Activated naive CD4-positive, alpha-beta T cell treated with anti-CD3 and anti-CD28 coated beads, Interleukin-2, amount 50 U/mL, for 16 hours (primary cell): ENCODE measurements around the gene BAHCC1.

Experiments used
- DNase-seq: peaks from one replicate; pipeline ENCODE4 v3.0.0-alpha.2; 2020

The BAHCC1 gene

DNA sequence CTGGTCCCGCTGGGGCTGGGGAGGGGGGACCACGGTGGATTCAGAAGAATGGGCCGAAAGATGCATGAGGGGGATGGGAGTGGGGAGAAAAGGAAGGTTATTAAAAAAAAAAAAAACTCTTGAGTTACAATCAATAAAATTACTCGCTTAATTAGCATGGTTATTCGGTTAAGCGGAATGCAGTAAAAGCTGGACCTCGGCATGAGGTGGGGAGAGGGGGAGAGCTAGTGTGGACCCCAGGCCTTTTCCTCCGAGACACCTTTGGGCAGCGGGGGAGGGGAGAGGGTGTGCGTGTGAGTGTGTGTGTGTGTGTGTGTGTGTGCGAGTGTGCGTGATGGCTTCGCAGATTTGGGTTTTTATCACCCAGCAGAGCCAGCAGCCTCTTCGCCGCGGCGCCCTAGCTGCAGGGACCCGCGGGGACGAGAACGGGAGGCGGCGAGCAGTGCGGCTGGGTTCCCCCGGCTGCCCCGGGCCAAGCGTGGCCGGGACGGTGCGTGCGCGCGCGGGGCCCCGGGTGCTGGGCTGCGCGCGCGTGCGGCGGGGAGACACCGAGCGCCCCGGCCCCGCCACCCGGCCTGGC, 3.7 kb downstream of the BAHCC1 start:
- DNase-seq, result no peak

DNA sequence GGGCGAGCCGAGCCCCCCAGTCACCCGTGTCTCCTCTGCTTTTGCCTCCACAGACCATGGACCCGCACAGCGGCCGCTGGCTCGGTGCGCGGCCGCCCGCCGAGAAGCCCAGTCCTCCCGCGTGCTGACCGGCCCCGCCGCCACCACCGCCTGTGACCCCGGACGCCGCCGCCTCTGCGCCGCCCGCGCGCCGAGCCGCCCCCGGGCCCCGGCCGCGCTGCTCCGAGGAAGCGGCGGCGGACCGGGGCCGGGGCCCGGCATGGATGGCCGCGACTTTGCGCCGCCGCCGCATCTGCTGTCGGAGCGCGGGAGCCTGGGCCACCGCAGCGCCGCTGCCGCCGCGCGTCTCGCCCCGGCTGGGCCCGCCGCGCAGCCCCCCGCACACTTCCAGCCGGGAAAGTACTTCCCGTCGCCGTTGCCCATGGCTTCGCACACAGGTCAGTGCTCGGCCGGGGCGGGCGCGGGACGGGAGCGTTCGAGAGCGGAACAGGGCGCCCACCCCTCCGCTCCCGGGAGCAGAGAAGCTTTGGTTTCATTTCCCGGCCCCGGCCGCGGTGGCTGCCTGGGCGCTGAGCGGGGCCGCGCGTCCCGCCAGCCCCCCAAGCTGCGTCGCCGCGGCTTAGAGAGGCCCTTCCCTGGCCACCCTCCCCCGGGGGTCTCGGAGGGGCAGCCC, 4.4 kb downstream of the BAHCC1 start:
- no peak for DNase-seq

DNA sequence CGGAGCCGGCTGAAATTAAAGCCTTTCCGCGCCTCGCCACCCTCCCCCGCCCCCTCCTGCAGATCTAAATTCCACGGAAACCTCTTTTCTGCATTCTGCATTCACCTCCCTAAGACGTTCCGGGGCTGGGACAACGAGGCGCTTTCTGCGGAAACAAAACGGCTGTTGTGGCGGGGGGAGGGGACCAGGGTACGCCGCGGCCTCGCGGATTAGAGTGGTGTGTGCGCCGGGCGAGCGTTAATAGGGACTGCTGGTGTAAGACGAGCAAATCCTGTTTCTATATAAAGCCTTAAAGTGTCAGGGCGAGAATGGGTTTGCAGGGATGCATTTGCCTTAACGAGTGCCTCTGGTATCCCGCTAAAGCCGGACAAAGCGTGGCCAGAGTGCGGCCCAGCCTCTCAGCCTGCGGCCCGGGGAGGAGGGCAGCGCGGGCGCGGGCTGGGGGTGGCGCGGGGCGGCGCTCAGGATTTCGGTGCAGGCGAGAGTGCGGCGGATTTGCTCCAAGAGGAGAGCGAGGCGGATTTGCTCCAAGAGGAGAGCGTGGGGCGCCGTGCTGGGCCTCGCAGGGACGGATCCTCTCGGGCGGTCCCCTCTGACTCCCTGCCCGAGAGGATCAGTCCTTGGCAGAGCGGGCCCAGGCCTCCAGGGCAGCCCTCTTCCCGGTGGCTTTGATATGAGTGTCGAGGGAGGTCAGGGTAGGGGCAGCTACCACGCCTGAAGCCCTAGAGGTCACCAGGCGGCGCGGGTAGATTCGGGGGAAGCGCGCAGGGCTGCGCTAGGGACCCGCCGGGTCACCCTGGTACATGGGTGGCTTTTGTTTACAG, 5.1 kb downstream of the BAHCC1 start:
- no peak for DNase-seq

DNA sequence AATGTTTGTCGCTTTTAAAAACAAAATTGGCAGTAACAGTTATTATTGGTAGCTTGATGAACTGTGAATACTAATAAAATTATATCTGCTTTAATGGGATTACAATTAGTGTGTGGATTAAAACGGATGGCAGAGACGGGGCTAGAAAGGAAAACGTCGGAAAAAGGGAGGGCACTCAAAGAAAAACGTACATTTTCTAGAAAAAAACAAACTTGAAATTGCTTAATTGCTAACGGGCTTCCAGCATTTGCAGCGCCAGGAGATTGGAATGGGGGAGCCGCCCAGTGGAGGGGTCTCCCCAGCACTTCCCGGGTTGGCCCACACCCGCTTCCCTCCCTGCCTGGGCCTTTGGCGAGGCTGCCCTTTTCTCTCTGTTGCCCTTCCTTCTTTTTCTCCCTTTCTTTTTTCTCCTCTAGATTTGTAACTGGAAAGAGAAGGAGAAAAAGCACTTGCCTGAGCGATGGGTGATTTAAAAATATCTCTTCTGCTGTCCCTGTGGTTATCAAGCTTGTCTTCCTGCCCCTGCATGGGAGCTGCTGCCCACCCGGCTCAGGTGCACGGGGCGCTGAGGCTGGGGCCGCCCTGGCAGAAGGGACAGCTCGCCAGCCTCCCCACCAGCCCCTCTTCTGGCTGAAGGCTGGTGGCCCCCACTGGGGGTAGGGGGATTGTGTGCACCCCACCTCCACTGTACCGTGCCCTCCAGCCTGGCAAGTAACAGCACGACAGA, 5.9 kb downstream of the BAHCC1 start:
- DNase-seq, result no peak

DNA sequence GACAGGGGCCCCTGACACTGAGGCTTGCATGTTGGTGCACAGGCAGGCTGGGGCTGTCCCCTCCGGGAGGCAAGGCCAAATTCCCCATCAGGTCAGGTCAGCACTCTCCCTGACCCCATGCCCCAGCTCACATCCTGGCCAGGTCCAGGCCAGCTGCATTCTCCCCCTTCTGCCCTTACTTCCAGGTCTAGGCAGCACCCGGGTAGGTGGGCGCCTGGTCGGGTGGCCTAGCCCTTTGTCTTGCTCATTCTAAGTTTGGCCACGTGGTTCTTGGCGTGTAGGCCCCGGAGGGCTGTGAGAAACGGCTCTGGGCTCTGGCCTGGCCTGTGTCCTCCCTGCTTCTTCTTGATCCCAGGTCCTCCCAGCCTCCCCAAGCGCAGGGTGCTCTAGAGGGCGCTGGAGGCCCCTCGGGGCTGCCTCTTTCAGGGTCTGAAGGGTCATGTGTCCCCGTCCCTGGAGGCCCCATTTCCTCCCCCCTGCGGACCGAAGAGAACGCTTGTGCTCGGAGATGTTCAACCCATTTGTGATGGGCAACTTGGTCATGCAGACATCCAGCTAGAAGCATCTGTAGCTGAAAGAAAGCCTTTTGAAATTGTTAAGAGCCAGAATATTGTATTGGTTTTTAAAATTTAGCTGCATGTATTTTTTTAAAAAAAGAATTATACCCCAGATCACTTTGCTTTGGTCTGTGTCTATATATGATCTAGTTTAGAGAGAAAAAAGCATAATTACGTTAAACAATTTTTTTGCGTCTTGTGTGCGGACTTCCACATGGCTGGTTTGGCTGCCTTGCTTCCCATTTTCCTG, 6.7 kb downstream of the BAHCC1 start:
- no peak for DNase-seq

DNA sequence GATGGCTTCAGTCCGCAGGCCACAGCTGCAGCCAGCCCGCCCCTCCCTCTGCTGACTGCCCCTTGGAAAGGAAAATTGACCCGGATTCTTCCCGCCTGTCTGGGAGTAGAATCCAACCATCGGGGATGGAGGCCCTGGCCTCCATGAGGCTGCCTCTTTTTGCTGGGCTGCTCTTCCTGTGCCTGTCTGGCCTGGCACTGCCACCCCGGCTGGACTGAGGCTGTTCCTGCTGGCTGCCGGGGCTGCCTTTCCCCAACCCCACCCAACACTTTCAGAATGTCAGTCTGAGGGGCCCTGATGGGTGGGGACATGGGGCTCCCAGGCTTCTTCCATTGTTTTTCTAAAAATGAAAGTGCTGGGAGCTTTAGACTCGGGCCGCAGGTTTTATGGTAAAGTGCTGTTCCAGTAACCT, 7.3 kb downstream of the BAHCC1 start:
- no peak for DNase-seq

DNA sequence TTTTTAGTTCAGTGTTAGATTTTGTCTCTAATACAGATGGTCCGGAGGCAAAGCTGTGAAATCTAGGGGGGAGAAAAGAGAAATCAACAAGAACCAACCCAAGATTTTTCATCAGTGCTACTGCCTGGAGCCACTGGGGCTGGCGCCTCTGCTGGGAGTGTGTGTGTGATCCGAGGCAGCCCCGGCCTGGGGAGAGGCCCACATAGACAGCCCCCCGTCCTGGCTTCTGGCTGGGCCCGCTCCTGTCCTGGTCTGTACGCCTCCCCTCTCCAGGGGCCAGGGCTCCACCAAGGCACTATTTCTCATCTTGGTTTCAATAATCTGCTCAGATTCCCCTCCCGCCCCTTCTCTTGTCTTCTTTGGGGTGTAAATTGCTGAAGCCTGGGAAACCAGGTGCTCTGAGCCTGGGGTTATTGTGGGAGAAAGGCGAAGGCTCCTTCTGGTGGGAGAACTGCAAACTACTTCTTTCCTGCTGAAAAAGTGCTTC, 7.8 kb downstream of the BAHCC1 start:
- no peak for DNase-seq

DNA sequence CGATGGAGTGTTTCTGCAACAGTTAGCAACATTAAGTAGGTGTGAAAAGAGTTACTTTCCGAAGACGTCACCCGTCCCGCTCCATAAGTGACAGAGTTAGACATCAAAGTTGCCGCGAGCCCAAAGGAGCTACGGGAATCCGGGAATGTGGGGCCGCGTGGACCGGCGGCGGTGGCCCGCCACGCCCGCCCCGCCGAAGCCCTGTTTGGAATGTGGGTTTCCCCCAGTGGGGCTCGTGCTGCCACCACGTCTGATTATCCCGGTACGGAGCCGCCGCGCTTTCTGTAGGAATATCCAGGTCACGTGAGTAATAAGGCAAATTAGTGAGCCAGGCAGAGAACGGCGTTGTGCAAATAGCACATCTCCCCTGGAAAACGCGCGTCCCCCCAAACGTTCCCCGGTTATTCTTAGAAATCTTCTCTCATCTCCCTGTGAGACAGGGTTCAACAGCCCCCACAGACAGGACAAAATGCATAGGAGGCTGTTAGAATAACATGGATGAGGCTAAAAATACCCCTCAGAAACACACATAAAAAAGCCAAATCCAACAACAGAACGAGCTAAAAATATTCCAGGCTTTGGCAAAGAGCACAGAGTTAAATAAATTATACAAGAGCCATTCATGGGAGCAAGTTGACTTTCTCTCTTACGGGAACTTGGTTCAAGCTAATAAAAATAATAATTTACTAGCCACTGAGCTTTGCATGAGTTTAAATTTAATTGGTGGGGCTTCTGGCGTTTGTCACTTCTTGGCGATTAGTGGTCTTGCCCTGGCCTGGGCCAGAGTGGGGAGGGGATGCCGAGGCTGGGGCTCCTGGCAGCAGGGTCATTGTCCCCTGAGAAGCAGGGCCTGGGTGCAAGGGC, 8.6 kb downstream of the BAHCC1 start:
- DNase-seq, result no peak

DNA sequence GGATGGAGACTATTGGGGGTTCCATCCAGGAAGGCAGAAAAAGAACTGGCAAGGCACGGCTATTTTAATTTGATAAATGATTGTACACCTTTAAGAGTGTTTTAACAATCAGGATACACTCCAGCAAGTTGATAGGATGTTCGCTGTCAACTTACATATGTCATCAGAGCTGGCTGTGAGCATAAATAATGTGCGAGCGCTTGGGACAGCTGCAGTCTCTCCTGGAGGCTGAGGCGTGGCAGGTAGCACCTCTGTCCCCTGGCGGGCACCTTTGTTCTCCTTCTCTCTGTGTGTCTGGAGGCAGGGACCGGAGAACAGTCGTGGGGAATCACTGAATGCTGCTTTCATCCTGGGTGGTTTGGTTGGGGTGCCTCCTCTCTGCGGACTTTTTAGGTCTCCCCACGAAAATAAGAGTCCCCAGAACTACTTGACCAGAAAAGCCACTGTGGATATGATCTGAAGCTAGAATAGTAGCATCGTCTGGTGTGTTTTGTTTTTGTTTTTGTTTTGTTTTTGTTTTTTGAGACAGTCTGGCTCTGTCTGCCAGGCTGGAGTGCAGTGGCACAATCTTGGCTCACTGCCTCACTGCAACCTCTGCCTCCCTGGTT, 9.4 kb downstream of the BAHCC1 start:
- DNase-seq, result no peak

DNA sequence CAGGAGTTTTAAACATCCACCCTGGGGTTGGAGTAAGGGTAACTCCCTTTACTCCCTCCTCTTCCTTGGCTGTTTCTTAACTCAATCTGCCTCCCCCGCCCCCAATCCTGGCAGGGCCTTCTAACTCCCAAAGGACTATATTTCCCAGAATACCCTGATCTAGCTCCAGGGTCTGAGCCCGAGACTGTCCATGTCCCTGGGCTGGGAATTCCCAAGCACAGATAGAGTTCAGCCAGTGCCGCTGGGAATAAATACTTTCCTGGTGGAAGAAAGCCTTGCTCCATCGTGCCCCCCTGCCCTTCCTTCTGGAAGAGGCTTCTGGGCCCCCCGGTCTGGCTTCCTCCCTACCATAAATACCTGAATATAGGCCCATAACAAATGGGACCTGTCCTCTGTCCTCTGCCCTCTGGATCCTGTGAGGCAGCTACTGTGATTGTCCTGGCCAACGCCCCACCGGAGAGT, 10.2 kb downstream of the BAHCC1 start:
- DNase-seq, result no peak

DNA sequence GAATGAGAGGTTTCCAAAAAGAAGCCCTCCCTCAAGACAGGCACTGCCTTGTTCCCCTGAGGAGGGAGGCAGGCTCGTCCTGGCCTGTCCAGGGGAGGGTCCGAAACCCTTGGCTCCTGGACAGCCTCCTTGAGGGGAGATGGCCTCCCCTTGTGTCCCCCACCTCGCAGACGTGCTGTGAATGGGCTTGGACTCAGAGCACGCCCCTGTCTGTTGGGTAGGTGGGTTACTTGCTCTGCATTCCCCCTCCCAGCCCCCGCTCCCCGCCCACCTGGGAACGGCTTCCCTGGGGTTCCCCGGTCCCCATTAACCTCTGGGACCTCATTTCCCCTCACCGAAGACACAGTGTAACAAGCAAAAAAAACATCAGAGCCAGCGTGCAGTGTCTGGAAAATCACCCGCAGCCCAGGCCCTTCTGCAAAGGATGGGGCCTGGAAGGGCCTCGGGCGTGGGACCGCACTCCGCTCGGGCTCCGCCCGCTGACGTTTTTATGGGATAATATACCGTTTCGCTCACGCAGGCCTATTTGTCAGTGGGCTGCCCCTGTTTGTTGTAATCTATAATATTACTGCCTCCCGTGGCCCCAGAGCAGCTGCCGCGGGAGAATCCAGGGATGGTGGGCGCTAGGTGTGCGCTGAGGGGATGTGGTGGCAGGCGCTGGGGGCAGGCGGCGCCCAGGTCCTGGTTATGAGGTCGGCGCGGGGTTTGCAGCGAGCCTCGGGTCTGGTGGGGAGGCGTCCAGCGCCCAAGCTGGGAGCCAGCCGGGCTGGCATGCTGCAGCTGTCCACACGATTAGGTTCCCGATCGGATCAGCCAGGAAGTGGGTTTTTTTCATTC, 11.1 kb downstream of the BAHCC1 start:
- no peak for DNase-seq

DNA sequence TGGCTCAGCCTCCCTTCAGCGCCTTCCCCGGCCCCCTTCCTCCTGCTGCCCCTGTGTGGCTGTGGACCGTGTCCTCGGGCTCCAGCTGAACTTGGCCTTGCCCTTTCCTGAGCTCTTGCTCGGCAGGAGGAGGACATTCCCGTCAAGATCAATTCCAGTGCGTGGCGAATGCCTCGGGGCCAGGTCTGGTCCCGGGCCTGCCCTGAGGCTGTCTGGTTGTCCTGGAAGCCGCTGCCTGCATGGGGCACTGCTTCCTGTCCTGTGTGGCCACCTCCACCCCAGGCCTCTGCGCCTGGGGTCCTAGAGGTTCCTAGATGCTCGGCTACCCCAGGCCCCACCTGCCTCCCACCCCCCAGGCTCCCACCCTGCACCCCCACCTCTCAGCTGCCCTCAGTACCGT, 12.8 kb downstream of the BAHCC1 start:
- no peak for DNase-seq

DNA sequence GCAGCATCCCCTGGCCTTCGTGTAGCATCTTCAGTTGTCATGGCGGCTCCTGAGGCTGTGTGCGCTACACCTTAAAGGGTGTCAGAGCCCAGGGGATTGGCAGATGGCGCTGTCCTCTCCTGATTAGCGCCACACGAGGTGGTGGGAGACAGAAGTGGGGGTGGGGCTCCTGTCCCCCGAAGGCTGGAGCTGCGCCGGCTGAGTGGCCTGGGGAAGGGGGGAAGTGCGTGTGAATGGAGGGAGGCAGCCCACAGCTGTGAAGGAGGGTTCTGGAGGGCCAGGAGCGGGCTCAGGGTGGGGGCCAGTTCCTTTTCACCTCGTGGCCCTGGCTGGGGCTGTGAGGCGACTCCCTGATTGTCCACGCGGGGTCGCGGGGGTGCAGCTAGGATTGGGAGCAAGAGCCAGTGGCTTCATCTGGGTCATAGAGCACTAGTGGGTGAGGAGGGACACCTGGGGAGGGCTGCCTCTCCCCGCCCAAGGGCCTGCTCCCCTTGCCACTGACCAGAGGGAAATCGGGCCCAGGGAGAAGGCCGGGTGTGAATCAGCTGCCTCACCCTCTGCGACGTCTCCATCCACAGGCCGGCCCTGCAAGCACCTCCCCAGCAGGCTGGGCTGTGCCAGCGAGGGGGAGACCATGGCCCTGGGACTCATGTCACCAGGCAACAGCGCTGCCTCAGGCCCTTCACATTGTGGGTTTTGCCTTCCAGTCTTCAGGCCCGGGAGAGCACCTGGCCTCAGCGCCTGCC, 14.1 kb downstream of the BAHCC1 start:
- no peak for DNase-seq

DNA sequence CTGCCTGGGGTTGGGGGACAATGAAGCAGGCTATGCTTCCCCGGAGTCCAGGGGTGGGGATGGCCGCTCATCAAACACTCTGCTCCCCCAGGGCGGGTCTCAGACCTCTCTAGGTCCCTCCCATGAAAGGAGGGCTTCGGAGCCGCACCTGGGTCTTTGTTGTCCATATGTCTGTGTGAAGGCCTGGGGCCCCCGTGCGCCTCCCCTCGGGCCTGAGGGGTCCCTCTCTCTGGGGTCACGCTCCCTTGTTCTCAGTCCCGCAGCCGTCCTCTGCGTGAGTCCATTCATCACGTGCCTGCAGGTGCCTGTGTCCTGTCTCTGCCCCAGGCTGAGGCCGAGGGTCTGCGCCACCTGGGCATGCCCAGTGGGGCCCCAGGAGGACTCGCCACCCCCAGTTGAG, 15.6 kb downstream of the BAHCC1 start:
- no peak for DNase-seq

DNA sequence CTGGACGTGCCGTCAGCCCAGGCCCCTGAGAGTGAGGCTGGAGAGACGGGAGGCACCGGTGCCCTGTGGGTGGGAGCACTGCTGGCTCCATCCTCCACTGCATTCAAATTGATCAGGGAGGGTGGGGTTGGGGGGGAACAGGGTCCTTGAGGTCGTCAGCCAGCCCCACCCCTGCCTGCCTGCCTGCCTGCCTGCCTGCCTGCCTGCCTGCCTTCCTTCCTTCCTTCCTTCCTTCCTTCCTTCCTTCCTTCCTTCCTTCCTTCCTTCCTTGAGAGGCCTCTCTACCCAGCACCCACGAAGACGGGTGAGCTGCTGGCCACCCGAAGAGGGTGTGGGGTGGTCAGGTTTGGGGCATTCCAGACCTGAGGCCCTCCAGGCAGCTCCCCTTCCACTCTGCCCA, 16.0 kb downstream of the BAHCC1 start:
- no peak for DNase-seq

DNA sequence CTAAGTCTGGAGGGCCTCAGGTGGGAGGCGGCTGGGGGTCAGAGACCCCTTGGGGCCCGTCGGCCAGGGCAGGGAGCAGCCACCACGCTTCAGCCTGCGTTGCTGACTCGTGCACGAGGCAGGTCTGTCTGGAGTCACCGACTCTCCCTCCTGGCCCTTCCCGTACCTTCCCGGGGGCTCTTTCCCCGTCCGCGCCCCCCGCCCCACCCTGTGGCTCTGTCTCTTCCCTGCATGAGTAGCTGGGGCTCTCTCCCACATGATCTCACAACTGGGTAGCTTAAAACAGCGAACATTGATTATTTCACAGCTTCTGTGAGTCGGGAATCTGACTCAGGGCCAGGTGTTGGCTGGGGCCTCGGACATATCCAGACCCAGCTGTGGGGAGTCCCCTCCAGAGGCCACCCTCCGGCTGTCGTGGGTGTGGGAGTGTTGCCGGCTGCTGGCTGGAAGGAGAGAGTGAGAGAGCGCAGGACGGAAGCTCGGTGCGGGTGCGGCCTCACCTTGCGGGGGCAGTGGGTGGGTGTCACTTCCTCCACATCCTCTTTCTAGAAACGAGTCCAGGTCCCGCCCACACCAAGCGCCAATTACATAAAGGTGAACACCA, 17.3 kb downstream of the BAHCC1 start:
- peak; percentile 59 for DNase-seq

DNA sequence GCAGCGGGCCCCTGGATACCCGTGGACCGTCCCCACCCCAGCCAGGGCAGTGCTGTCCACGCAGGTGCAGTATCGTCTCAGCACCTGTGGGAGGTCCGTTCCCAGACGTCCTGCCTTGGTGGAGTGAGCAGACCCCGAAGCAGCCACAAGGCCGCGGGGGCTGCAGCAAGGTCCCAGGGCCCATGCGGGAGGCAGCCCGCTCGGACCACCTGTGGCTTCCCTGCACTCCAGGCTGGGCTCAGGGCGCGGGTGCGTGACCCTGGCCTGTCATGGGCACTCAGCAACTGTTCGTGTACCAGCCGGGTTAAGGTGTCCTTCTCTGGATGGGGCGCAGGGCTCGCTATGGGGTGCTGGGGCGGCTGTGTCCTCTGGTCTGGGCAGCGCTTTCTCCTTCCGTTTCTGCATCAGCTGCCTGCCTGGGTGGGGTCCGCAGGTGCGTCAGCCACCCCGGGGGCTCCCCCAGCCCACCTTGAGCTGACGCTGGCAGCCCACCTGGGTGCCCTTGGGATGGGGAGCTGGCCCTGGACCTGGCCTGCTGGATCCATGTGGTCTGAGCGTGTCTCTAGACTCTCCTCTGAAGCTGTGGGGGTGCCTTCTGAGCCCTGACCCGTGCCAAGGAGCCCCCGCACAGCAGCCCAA, 18.4 kb downstream of the BAHCC1 start:
- no peak for DNase-seq
